ENCODE measurements around the gene LGALS9.
"Not testable (repeated sequence)": the region's sequence is repeated elsewhere in the genome, so short reads cannot be mapped to it uniquely, and the experiment has no call there.

Gene LGALS9

GRCh38 chr17:27603880-27604794 is 26.9 kb upstream of the LGALS9 start:
- no peak for DNase-seq

GRCh38 chr17:27605409-27605808 is 25.6 kb upstream of the LGALS9 start:
- DNase-seq: no peak

- DNase-seq: no peak
These were observed 23.4 kb upstream of the LGALS9 start for GRCh38 chr17:27607521-27608091.

GRCh38 chr17:27608328-27609230 is 22.4 kb upstream of the LGALS9 start:
- no peak for DNase-seq

GRCh38 chr17:27609611-27610303 is 21.2 kb upstream of the LGALS9 start:
- no peak for DNase-seq

GRCh38 chr17:27610304-27610677 is 20.7 kb upstream of the LGALS9 start:
- DNase-seq: no peak

GRCh38 chr17:27612160-27612770 is 18.7 kb upstream of the LGALS9 start:
- no peak for DNase-seq

- no peak for DNase-seq
These were observed 17.6 kb upstream of the LGALS9 start for GRCh38 chr17:27613433-27613832.

- no peak for DNase-seq
These were observed 15.9 kb upstream of the LGALS9 start for GRCh38 chr17:27615121-27615520.

GRCh38 chr17:27616414-27616813 is 14.6 kb upstream of the LGALS9 start:
- DNase-seq: no peak

- DNase-seq: no peak
These were observed 12.6 kb upstream of the LGALS9 start for GRCh38 chr17:27618417-27618816.

GRCh38 chr17:27620721-27621120 is 10.3 kb upstream of the LGALS9 start:
- no peak for DNase-seq

- DNase-seq: no peak
These were observed 9.5 kb upstream of the LGALS9 start for GRCh38 chr17:27621536-27621935.

GRCh38 chr17:27621942-27622559 is 8.9 kb upstream of the LGALS9 start:
- no peak for DNase-seq

- no peak for DNase-seq
These were observed 8.0 kb upstream of the LGALS9 start for GRCh38 chr17:27622986-27623385.

- no peak for DNase-seq
These were observed 7.4 kb upstream of the LGALS9 start for GRCh38 chr17:27623614-27624013.

GRCh38 chr17:27624539-27624938 is 6.4 kb upstream of the LGALS9 start:
- DNase-seq: no peak

GRCh38 chr17:27625856-27626255 is 5.1 kb upstream of the LGALS9 start:
- DNase-seq: no peak

- no peak for DNase-seq
These were observed 3.5 kb upstream of the LGALS9 start for GRCh38 chr17:27627514-27627913.

- DNase-seq: no peak
These were observed 2.6 kb upstream of the LGALS9 start for GRCh38 chr17:27628376-27628775.

GRCh38 chr17:27629260-27629659 is 1.7 kb upstream of the LGALS9 start:
- not testable (repeated sequence) for DNase-seq

- DNase-seq: no peak
These were observed 398 bp downstream of the LGALS9 start for GRCh38 chr17:27631411-27631760.

Data from fibroblast of skin of abdomen (primary cell).